ENCODE data around the gene KPNA6. TPM values are rescaled to one million over a fixed set of nuclear protein-coding genes. Genes with fewer than 3 reads are reported as not detected.

Gene KPNA6
- total and polyA plus RNA-seq, 2 experiments from 2014 or later = 33.8 to 45.7 TPM

DNA sequence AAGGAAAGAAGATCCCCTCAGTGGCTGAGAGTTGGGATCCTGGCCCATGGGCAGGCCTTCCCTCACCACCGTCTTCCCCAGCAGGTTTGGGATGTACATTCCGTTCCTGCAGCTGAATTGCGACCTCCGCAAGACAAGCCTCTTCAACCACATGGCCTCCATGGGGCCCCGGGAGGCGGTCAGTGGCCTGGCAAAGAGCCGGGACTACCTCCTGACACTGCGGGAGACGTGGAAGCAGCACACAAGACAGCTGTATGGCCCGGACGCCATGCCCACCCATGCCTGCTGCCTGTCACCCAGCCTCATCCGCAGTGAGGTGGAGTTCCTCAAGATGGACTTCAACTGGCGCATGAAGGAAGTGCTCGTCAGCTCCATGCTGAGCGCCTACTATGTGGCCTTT, 16.3 kb upstream of the KPNA6 start:
- TF ChIP-seq, protein P1, sequence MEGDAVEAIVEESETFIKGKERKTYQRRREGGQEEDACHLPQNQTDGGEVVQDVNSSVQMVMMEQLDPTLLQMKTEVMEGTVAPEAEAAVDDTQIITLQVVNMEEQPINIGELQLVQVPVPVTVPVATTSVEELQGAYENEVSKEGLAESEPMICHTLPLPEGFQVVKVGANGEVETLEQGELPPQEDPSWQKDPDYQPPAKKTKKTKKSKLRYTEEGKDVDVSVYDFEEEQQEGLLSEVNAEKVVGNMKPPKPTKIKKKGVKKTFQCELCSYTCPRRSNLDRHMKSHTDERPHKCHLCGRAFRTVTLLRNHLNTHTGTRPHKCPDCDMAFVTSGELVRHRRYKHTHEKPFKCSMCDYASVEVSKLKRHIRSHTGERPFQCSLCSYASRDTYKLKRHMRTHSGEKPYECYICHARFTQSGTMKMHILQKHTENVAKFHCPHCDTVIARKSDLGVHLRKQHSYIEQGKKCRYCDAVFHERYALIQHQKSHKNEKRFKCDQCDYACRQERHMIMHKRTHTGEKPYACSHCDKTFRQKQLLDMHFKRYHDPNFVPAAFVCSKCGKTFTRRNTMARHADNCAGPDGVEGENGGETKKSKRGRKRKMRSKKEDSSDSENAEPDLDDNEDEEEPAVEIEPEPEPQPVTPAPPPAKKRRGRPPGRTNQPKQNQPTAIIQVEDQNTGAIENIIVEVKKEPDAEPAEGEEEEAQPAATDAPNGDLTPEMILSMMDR (IDR thresholded peaks at IDR 0.05; ENCODE audit: low read depth, low read length) = no peak
- no peaks in the 10 kb centered on the region for H3K9me3 ChIP-seq (ENCODE audit: low read depth)

DNA sequence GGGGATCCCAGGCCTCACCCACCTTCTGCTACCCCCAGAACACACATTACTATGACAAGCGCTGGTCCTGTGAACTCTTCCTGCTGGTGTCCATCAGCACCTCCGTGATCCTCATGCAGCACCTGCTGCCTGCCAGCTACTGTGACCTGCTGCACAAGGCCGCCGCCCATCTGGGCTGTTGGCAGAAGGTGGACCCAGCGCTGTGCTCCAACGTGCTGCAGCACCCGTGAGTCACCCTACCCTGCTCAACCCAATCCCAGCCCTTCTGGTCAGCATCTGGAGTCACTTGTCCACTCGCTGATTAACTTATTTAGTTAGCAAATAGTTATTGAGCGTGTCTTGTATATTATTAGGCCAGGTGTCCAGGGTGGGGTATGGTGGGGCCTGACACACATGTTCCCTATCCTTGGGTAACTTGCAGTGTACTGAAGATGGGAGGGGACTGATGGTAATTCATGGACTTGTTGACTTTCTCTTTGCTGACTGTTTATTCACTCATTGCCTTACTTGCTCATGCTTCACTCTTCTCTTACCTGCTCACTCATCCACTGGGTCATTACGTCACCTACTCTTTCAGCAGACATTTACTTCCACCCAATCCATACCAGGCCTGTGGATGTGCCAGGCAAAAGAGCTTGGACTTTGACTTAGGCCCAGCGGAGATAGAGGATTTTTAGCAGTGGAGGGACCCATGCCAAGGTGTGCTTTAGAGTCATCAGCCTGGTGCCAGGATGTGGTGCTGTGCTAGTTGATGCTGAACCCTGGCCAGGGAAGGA, 12.9 kb upstream of the KPNA6 start:
- no peaks in the 10 kb centered on the region for H3K27me3 ChIP-seq
- H3K4me3 ChIP-seq = no peak overlapping the region
- TF ChIP-seq, protein P1 (IDR thresholded peaks at IDR 0.05; ENCODE audit: low read depth, low read length) = no peak
- peaks cover 32% of the 10 kb centered on the region for H3K36me3 ChIP-seq
- no peaks in the 10 kb centered on the region for H3K9me3 ChIP-seq (ENCODE audit: low read depth)
- H3K27ac ChIP-seq = no peak overlapping the region
- H3K4me1 ChIP-seq (ENCODE audit: low read depth) = no peaks in the 10 kb centered on the region
- no peak for DNase-seq (ENCODE audit: low read depth in 1 of 2, low spot score in 1 of 2)

More for the DNA sequence above, 16.3 kb upstream of the KPNA6 start:
- Histone ChIP-seq H3K27me3 (no peaks in the 10 kb centered on the region), H3K27ac (no peak overlapping the region), H3K36me3 (peaks cover 27% of the 10 kb centered on the region), H3K4me1 (ENCODE audit: low read depth) (no peaks in the 10 kb centered on the region), H3K4me3 (no peak overlapping the region)
- DNase-seq (ENCODE audit: low read depth in 1 of 2, low spot score in 1 of 2) = no peak

DNA sequence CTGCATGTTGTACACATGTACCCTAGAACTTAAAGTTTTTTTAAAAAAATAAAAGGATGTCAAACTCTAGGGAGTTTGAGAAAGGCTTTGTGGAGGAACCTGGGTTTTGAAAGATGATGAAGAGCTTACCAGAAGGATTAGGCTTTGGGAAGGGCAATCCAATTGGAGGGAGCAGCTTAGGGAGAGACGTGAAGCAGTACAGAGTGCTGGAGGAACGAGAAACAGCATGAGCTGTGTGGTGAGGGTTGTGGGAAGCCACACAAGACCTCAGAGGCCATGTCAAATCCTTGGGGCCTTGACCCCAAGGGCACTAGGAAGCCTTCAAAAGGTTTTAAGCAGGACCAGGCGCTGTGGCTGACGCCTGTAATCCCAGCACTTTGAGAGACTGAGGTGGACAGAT, 8.4 kb upstream of the KPNA6 start:
- no peaks in the 10 kb centered on the region for H3K27me3 ChIP-seq
- H3K36me3 ChIP-seq = peaks cover 23% of the 10 kb centered on the region
- no peak overlapping the region for H3K27ac ChIP-seq
- H3K4me3 ChIP-seq = no peak overlapping the region
- no peaks in the 10 kb centered on the region for H3K9me3 ChIP-seq (ENCODE audit: low read depth)
- TF ChIP-seq, protein P1 (IDR thresholded peaks at IDR 0.05; ENCODE audit: low read depth, low read length) = no peak
- no peaks in the 10 kb centered on the region for H3K4me1 ChIP-seq (ENCODE audit: low read depth)
- DNase-seq (ENCODE audit: low read depth in 1 of 2, low spot score in 1 of 2) = no peak

DNA sequence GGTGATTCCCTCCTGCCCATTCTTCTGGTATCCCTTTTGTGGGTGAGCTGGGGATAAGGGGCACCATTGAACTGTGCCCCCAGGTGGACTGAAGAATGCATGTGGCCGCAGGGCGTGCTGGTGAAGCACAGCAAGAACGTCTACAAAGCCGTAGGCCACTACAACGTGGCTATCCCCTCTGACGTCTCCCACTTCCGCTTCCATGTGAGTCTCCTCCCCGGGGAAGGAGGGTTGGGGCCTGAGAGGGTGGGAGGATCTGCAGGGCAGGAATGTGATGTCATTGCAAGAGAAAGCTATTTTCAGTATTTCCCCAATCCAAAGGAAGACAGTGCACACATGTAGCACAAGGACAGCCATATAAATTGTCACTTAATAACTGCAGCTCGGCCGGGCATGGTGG, 7.5 kb upstream of the KPNA6 start:
- no peaks in the 10 kb centered on the region for H3K4me1 ChIP-seq (ENCODE audit: low read depth)
- H3K9me3 ChIP-seq (ENCODE audit: low read depth) = no peaks in the 10 kb centered on the region
- H3K36me3 ChIP-seq = peaks cover 15% of the 10 kb centered on the region
- TF ChIP-seq, protein P1 (IDR thresholded peaks at IDR 0.05; ENCODE audit: low read depth, low read length) = no peak
- H3K27me3 ChIP-seq = no peaks in the 10 kb centered on the region
- no peak overlapping the region for H3K4me3 ChIP-seq
- no peak overlapping the region for H3K27ac ChIP-seq
- DNase-seq (ENCODE audit: low read depth in 1 of 2, low spot score in 1 of 2) = peak in 1 of 2 donors; percentile 55

DNA sequence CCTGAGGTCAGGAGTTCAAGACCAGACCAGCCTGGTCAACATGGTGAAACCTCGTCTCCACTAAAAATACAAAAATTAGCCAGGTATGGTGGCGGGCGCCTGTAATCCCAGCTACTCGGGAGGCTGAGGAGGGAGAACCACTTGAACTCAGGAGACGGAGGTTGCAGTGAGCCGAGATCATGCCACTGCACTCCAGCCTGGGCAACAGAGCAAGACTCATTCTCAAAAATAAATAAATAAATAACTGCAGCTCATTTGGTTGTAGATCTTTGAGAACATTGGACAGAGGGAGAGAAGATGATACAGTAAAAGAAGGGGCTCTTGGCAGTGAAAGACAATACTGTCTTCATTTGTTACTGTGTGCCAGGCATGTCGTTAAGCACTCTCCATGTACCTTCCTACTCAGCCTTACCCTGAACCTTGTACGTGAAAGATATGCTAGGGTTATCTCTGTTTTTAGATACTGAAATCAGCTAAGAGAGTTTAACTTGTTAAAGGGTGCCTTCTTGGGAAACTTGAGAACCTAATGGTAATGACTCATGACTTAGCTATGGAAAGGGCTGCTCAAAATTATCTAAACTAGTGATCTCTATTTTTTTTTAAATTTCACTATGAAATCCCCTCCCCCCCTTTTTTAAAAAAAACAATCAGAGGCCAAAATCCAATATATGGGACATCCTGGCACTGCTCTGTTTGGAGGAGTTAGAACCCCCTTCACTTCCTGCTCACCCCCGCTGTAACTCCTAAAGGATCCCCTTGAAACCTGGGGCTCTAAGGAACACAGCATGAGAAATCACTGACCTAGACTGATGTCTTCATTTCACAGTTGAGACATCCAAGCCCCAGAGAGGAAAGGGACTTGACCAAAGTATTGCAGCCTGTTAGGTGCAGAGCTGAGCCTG, 6.8 kb upstream of the KPNA6 start:
- Histone ChIP-seq H3K27ac (peak overlapping the region; percentile 52), H3K36me3 (peaks cover 8% of the 10 kb centered on the region), H3K9me3 (ENCODE audit: low read depth) (no peaks in the 10 kb centered on the region), H3K4me1 (ENCODE audit: low read depth) (no peaks in the 10 kb centered on the region), H3K27me3 (no peaks in the 10 kb centered on the region), H3K4me3 (no peak overlapping the region)
- peak in 1 of 2 donors; percentile 56 for DNase-seq (ENCODE audit: low read depth in 1 of 2, low spot score in 1 of 2)
- TF ChIP-seq, protein P1 (IDR thresholded peaks at IDR 0.05; ENCODE audit: low read depth, low read length) = no peak

Data from cardiac muscle cell (in vitro differentiated cells and primary cell).